G401.6 (cell line): ENCODE data around the gene SSC5D.

Source experiments
- FAIRE-seq: peaks from 2 replicates; lab custom pipeline; 2012; peaks lifted over from hg19 to GRCh38; lab: Jason Lieb, UNC

SSC5D gene

DNA sequence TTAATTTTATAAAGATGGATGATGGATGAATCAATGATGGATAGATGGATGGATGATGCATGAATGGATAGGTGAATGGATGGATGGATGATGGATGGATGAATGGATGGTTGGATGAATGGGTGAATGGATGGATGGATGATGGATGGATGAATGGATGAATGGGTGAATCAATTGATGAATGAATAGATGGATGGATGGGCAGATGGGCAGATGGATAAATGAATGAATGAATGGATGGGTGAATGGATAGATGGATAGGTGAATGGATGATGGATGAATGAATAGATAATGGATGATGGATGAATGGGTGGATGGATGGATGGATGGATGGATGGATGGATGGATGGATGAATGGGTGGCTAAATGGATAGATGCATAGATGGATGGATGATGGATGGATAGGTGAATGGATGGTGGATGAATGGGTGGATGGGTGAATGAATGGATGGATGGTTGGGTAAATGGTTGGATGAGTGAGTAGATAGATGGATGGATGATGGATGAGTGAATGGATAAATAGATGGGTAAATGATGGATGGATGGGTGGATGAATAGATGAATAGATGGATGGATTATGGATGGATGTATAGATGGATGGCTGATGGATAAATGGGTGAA lies 79.6 kb downstream of the SSC5D start:
- FAIRE-seq: no peak
